ENCODE measurements around the gene SMTN.

- TF ChIP-seq POLR2A (IDR thresholded peaks at IDR 0.05; ENCODE audit: low read depth, low read length), result no peak
- no peak for TF ChIP-seq POLR2AphosphoS5 (IDR thresholded peaks at IDR 0.05; ENCODE audit: low read depth, low read length)
These were observed 6.7 kb downstream of the SMTN start for GRCh38 chr22:31087744-31088215.
